WTC11 (cell line): ENCODE measurements around the gene KCNH8. TPM values are rescaled to one million over a fixed set of nuclear protein-coding genes. Genes with fewer than 3 reads are reported as not detected.

Experiments
- ATAC-seq: fragments of 200-7000 bp; cut with Tn5 transposase; 2 replicates; pipeline ENCODE4 v1.10.0; 2021; ENCODE audit warnings: mild to moderate bottlenecking, moderate library complexity
- CTCF ChIA-PET: fragments of 300-600 bp; sonication (Branson Sonifier 250); formaldehyde crosslinking; loops from one replicate; lab custom pipeline; 2021; ENCODE audit warnings: antibody characterized with exemption; lab: Charles Lee
- POLR2A ChIA-PET: fragments of 350-600 bp; sonication (Branson Sonifier 250); formaldehyde crosslinking; loops from one replicate; lab custom pipeline; 2021; ENCODE audit warnings: antibody characterized with exemption; lab: Charles Lee
- DNase-seq: peaks from one replicate; pipeline ENCODE4 v3.0.0; 2021; ENCODE audit warnings: low spot score
- H3K27ac Mint-ChIP-seq: 2 replicates; pipeline ENCODE4 v1.8.0; 2021; ENCODE audit warnings: mixed read lengths
- H3K27me3 Mint-ChIP-seq: 2 replicates; pipeline ENCODE4 v1.8.0; 2021; ENCODE audit warnings: low read depth, mild to moderate bottlenecking, moderate library complexity, mixed read lengths
- H3K36me3 Mint-ChIP-seq: 2 replicates; pipeline ENCODE4 v1.8.0; 2021; ENCODE audit warnings: mixed read lengths
- H3K4me1 Mint-ChIP-seq: 2 replicates; pipeline ENCODE4 v1.8.0; 2022; ENCODE audit warnings: mixed read lengths
- H3K4me3 Mint-ChIP-seq: 2 replicates; pipeline ENCODE4 v1.8.0; 2021; ENCODE audit warnings: mild to moderate bottlenecking, moderate library complexity, mixed read lengths
- H3K9me3 Mint-ChIP-seq: 2 replicates; pipeline ENCODE4 v1.8.0; 2021; ENCODE audit warnings: mixed read lengths
- AR ChIP-seq: fragments of 250-450 bp; sonication (Bioruptor Pico); IDR thresholded peaks from 2 replicates; pipeline ENCODE4 v1.9.0; 2021; ENCODE audit warnings: mild to moderate bottlenecking
- ATF2 ChIP-seq: sonication (generic); formaldehyde crosslinking; IDR thresholded peaks from 2 replicates; pipeline ENCODE4 v1.8.1; 2022; ENCODE audit warnings: low read depth, missing genetic modification reagents, borderline replicate concordance
- ATF3 ChIP-seq: sonication (generic); formaldehyde crosslinking; conservative IDR thresholded peaks from 2 replicates; pipeline ENCODE4 v1.8.1; 2022; ENCODE audit warnings: mild to moderate bottlenecking, missing genetic modification reagents
- CBFB ChIP-seq: sonication (generic); formaldehyde crosslinking; IDR thresholded peaks from 2 replicates; pipeline ENCODE4 v1.8.1; 2022; ENCODE audit warnings: mild to moderate bottlenecking, low read depth, missing genetic modification reagents
- E2F1 ChIP-seq: sonication (generic); formaldehyde crosslinking; IDR thresholded peaks from 2 replicates; pipeline ENCODE4 v1.8.0; 2022; ENCODE audit warnings: mild to moderate bottlenecking, missing genetic modification reagents
- ETV6 ChIP-seq: sonication (generic); formaldehyde crosslinking; IDR thresholded peaks from 2 replicates; pipeline ENCODE4 v1.8.1; 2022; ENCODE audit warnings: mild to moderate bottlenecking, missing genetic modification reagents
- IRF2 ChIP-seq: sonication (generic); formaldehyde crosslinking; IDR thresholded peaks from 2 replicates; pipeline ENCODE4 v1.8.0; 2022; ENCODE audit warnings: low read depth, missing genetic modification reagents, borderline replicate concordance
- MLX ChIP-seq: sonication (generic); formaldehyde crosslinking; IDR thresholded peaks from 2 replicates; pipeline ENCODE4 v1.8.1; 2023; ENCODE audit warnings: mild to moderate bottlenecking, missing genetic modification reagents, moderate library complexity
- NFATC4 ChIP-seq: fragments of 250-450 bp; sonication (Bioruptor Pico); IDR thresholded peaks from 2 replicates; pipeline ENCODE4 v1.9.0; 2021; ENCODE audit warnings: mild to moderate bottlenecking
- NR2C2 ChIP-seq: sonication (generic); formaldehyde crosslinking; IDR thresholded peaks from 2 replicates; pipeline ENCODE4 v1.8.0; 2022; ENCODE audit warnings: mild to moderate bottlenecking, missing genetic modification reagents
- RELA ChIP-seq: sonication (generic); formaldehyde crosslinking; IDR thresholded peaks from 2 replicates; pipeline ENCODE4 v1.8.1; 2022; ENCODE audit warnings: missing genetic modification reagents, mild to moderate bottlenecking, borderline replicate concordance
- SMAD3 ChIP-seq: sonication (generic); formaldehyde crosslinking; IDR thresholded peaks from 2 replicates; pipeline ENCODE4 v1.8.0; 2022; ENCODE audit warnings: missing genetic modification reagents, mild to moderate bottlenecking, borderline replicate concordance
- TP53 ChIP-seq: sonication (generic); formaldehyde crosslinking; IDR thresholded peaks from 2 replicates; pipeline ENCODE4 v1.8.1; 2023; ENCODE audit warnings: mild to moderate bottlenecking, missing genetic modification reagents
- ZBTB43 ChIP-seq: sonication (generic); formaldehyde crosslinking; IDR thresholded peaks from 2 replicates; pipeline ENCODE4 v1.8.1; 2023; ENCODE audit warnings: mild to moderate bottlenecking, missing genetic modification reagents
- ZNF219 ChIP-seq: sonication (generic); formaldehyde crosslinking; IDR thresholded peaks from 2 replicates; pipeline ENCODE4 v1.8.0; 2023; ENCODE audit warnings: missing genetic modification reagents, mild to moderate bottlenecking, borderline replicate concordance
- ZNF416 ChIP-seq: fragments of 250-450 bp; sonication (Bioruptor Pico); IDR thresholded peaks from 2 replicates; pipeline ENCODE4 v1.9.0; 2021; ENCODE audit warnings: mild to moderate bottlenecking, inconsistent platforms
- ZNF423 ChIP-seq: fragments of 250-450 bp; sonication (Bioruptor Pico); IDR thresholded peaks from 2 replicates; pipeline ENCODE4 v2.1.2; 2022; ENCODE audit warnings: mild to moderate bottlenecking, moderate library complexity
- ZNF512 ChIP-seq: sonication (generic); formaldehyde crosslinking; IDR thresholded peaks from 2 replicates; pipeline ENCODE4 v1.8.1; 2022; ENCODE audit warnings: missing genetic modification reagents, borderline replicate concordance
- ZNF532 ChIP-seq: fragments of 250-450 bp; sonication (Bioruptor Pico); IDR thresholded peaks from 2 replicates; pipeline ENCODE4 v1.9.0; 2021; ENCODE audit warnings: mild to moderate bottlenecking, borderline replicate concordance
- total RNA-seq: library from RNA; stranded (reverse); gene quantifications from 3 replicates; pipeline ENCODE4 v1.2.3, GENCODE V29; 2021

The KCNH8 gene
- total RNA-seq, 1 experiment from 2014 or later = 2.8 TPM

GRCh38 chr3:19228167-19228566 is 79.9 kb downstream of the KCNH8 start (continued):
- TF ChIP-seq ZBTB43 (CRISPR knock-in tag) = no peak
- no peak for TF ChIP-seq ZNF532
- no peak for TF ChIP-seq MLX (CRISPR knock-in tag)
- TF ChIP-seq ZNF423 = no peak
- no peak for TF ChIP-seq ETV6 (CRISPR knock-in tag)
- no peak for TF ChIP-seq SMAD3 (CRISPR knock-in tag)
- no peak for TF ChIP-seq NFATC4 (CRISPR knock-in tag)
- TF ChIP-seq TP53 (CRISPR knock-in tag) = no peak
- TF ChIP-seq ZNF416 = no peak
- no peak for TF ChIP-seq AR (CRISPR knock-in tag)
- no peak for TF ChIP-seq ZNF512 (CRISPR knock-in tag)

- ChIA-PET CTCF (interaction anchor here (1.1 kb wide), 3 partner anchors 8 to 28 kb away, joined by 3 to 5 read pairs (median 3); no protein-coding TSS in a partner anchor), POLR2A (no interaction called here)
- peak; percentile 46; the same call in 1 of the 2 replicates for ATAC-seq
- no peak overlapping the region for H3K27ac Mint-ChIP-seq
- no peak overlapping the region for H3K4me3 Mint-ChIP-seq
- H3K27me3 Mint-ChIP-seq = no peaks in the 10 kb centered on the region
- H3K4me1 Mint-ChIP-seq = peaks cover 11% of the 10 kb centered on the region
- peak; percentile 16 for DNase-seq
- H3K36me3 Mint-ChIP-seq = no peaks in the 10 kb centered on the region
- H3K9me3 Mint-ChIP-seq = no peaks in the 10 kb centered on the region
- TF ChIP-seq ZNF416 (no peak), AR (CRISPR knock-in tag) (no peak), RELA (CRISPR knock-in tag) (no peak), CBFB (no peak), E2F1 (CRISPR knock-in tag) (no peak), ZNF219 (CRISPR knock-in tag) (no peak), NR2C2 (CRISPR knock-in tag) (no peak), ZNF423 (no peak), ATF3 (CRISPR knock-in tag) (no peak), IRF2 (CRISPR knock-in tag) (no peak), ATF2 (no peak)
These were observed 80.8 kb downstream of the KCNH8 start for GRCh38 chr3:19229086-19229485.
